Astrocyte (in vitro differentiated cells and primary cell): ENCODE data around the gene LPO.

Source experiments
- EZH2 ChIP-seq: IDR thresholded peaks from 2 replicates; pipeline ENCODE4 v1.6.1; 2012; ENCODE audit warnings: mild to moderate bottlenecking, low read length, inconsistent platforms; ENCODE audit not compliant: insufficient read depth
- TF ChIP-seq, protein P1 (sequence below): IDR thresholded peaks from 2 replicates; pipeline ENCODE4 v1.5.1; 2011; ENCODE audit warnings: low read depth, mild to moderate bottlenecking, inconsistent platforms, low read length, moderate library complexity; ENCODE audit not compliant: insufficient read depth

DNA sequence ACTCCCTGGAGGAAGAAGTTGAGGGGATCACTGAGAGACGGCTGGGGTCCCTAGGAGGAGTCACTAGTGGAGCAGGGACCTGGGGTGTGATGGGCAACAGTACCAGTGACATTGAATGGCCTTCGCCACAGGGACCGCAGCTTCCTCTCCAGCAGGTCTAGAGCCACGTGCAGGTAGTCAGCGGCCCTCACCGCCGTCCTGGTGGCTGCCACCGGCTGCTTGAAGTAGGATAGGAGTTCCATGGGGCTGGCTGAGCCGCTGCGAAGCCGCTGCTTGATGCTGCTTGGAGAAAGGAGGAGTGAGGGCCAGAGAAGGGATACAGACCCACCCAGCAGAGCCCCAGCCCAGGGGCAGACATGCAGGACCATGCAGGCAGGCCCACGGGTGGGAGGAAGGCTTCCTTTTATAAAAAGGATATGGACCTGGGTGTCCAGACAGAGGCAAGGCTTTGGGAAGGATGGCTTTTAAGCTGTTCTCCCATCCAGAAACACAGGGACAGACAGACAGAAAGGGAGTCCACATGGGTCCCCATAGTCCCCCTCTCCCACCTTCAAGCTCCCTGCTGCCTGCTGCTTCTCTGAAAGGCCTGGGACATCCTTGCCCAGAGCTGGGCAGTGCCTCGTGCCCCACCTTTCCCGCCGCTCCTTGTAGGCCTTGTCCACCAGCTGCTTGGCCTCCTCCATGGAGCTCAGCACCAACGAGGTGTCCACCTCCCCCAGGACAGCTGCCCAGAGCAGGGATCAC is 41.5 kb downstream of the LPO start:
- TF ChIP-seq, protein P1, sequence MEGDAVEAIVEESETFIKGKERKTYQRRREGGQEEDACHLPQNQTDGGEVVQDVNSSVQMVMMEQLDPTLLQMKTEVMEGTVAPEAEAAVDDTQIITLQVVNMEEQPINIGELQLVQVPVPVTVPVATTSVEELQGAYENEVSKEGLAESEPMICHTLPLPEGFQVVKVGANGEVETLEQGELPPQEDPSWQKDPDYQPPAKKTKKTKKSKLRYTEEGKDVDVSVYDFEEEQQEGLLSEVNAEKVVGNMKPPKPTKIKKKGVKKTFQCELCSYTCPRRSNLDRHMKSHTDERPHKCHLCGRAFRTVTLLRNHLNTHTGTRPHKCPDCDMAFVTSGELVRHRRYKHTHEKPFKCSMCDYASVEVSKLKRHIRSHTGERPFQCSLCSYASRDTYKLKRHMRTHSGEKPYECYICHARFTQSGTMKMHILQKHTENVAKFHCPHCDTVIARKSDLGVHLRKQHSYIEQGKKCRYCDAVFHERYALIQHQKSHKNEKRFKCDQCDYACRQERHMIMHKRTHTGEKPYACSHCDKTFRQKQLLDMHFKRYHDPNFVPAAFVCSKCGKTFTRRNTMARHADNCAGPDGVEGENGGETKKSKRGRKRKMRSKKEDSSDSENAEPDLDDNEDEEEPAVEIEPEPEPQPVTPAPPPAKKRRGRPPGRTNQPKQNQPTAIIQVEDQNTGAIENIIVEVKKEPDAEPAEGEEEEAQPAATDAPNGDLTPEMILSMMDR = no peak
- no peak for TF ChIP-seq EZH2
